ENCODE measurements around the gene CAPN6.

Gene CAPN6

GRCh38 chrX:111244235-111244750, 26.0 kb downstream of the CAPN6 start:
- TF ChIP-seq FOXP2 (optimal IDR thresholded peaks at IDR 0.05; ENCODE audit: borderline replicate concordance, extremely low read depth, extremely low read length, insufficient read depth) (no peak), REST (IDR thresholded peaks at IDR 0.05; ENCODE audit: insufficient read depth in 1 of 2, low read depth in 2 of 2, low read length in 2 of 2) (no peak), TAF1 (IDR thresholded peaks at IDR 0.05; ENCODE audit: borderline replicate concordance, insufficient read depth, low read length) (no peak), SIN3A (IDR thresholded peaks at IDR 0.05; ENCODE audit: borderline replicate concordance, insufficient read depth, low read length) (no peak), POLR2AphosphoS5 (IDR thresholded peaks at IDR 0.05; ENCODE audit: low read depth, low read length) (no peak)

GRCh38 chrX:111216293-111216801, 53.9 kb downstream of the CAPN6 start:
- no peak for TF ChIP-seq FOXP2 (optimal IDR thresholded peaks at IDR 0.05; ENCODE audit: borderline replicate concordance, extremely low read depth, extremely low read length, insufficient read depth)
- TF ChIP-seq POLR2AphosphoS5 (IDR thresholded peaks at IDR 0.05; ENCODE audit: low read depth, low read length) = no peak
- TF ChIP-seq SIN3A (IDR thresholded peaks at IDR 0.05; ENCODE audit: borderline replicate concordance, insufficient read depth, low read length) = no peak
- no peak for TF ChIP-seq TAF1 (IDR thresholded peaks at IDR 0.05; ENCODE audit: borderline replicate concordance, insufficient read depth, low read length)
- TF ChIP-seq REST (IDR thresholded peaks at IDR 0.05; ENCODE audit: insufficient read depth in 1 of 2, low read depth in 2 of 2, low read length in 2 of 2) = no peak

GRCh38 chrX:111207851-111208250, 62.4 kb downstream of the CAPN6 start:
- no peak for TF ChIP-seq SIN3A (IDR thresholded peaks at IDR 0.05; ENCODE audit: borderline replicate concordance, insufficient read depth, low read length)
- no peak for TF ChIP-seq REST (IDR thresholded peaks at IDR 0.05; ENCODE audit: insufficient read depth in 1 of 2, low read depth in 2 of 2, low read length in 2 of 2)
- TF ChIP-seq FOXP2 (optimal IDR thresholded peaks at IDR 0.05; ENCODE audit: borderline replicate concordance, extremely low read depth, extremely low read length, insufficient read depth) = no peak
- no peak for TF ChIP-seq POLR2AphosphoS5 (IDR thresholded peaks at IDR 0.05; ENCODE audit: low read depth, low read length)
- TF ChIP-seq TAF1 (IDR thresholded peaks at IDR 0.05; ENCODE audit: borderline replicate concordance, insufficient read depth, low read length) = no peak

- TF ChIP-seq POLR2AphosphoS5 (IDR thresholded peaks at IDR 0.05; ENCODE audit: low read depth, low read length) (no peak), SIN3A (IDR thresholded peaks at IDR 0.05; ENCODE audit: borderline replicate concordance, insufficient read depth, low read length) (no peak), TAF1 (IDR thresholded peaks at IDR 0.05; ENCODE audit: borderline replicate concordance, insufficient read depth, low read length) (no peak), FOXP2 (optimal IDR thresholded peaks at IDR 0.05; ENCODE audit: borderline replicate concordance, extremely low read depth, extremely low read length, insufficient read depth) (no peak), REST (IDR thresholded peaks at IDR 0.05; ENCODE audit: insufficient read depth in 1 of 2, low read depth in 2 of 2, low read length in 2 of 2) (no peak)
Measured at GRCh38 chrX:111200327-111200726, 70.0 kb downstream of the CAPN6 start.

Data from PFSK-1 (cell line).